GM12878 (cell line): ENCODE measurements around the gene ELOVL5. TPM values are rescaled to one million over a fixed set of nuclear protein-coding genes. Genes with fewer than 3 reads are reported as not detected.

ENCODE experiments used
- ATAC-seq: fragments of 200-7000 bp; cut with Tn5 transposase; 3 replicates; pipeline ENCODE4 v1.9.1; 2020; ENCODE audit warnings: mild to moderate bottlenecking, moderate library complexity
- BruUV-seq: library from RNA; stranded (reverse); fragments of 400-500 nt; replicated peaks from 2 replicates; lab custom pipeline; 2021; lab: Mats Ljungman, UMichigan
- CTCF ChIA-PET: fragments of 300-600 bp; sonication (Branson Sonifier 250); formaldehyde crosslinking; extraction: SDS; loops from one replicate; lab custom pipeline; 2021; ENCODE audit warnings: inconsistent platforms; lab: Yijun Ruan, JAX
- POLR2A ChIA-PET: fragments of 350-600 bp; formaldehyde crosslinking; extraction: SDS; loops from one replicate; lab custom pipeline; 2021; ENCODE audit warnings: inconsistent platforms; lab: Charles Lee
- RAD21 ChIA-PET: fragments of 300-600 bp; sonication (Branson Sonifier 250); formaldehyde crosslinking; loops from one replicate; lab custom pipeline; 2023; ENCODE audit warnings: antibody characterized with exemption; ENCODE audit not compliant: unreplicated experiment; lab: Charles Lee
- SMC1A ChIA-PET: fragments of 300-600 bp; sonication (Branson Sonifier 250); formaldehyde crosslinking; loops from one replicate; lab custom pipeline; 2023; ENCODE audit not compliant: unreplicated experiment, uncharacterized antibody; lab: Charles Lee
- DNase-seq: peaks from one replicate; pipeline ENCODE4 v3.0.0-alpha.2; 2011; ENCODE audit warnings: low read depth, low spot score
- FAIRE-seq: peaks from 3 replicates; lab custom pipeline; 2011; peaks lifted over from hg19 to GRCh38; lab: Jason Lieb, UNC
- H2AFZ ChIP-seq: 2 replicates; pipeline ENCODE4 v1.6.0; 2011; ENCODE audit warnings: low read depth, low read length, control low read depth; ENCODE audit not compliant: control insufficient read depth
- H3K27ac ChIP-seq: 2 replicates; pipeline ENCODE4 v1.5.1; 2011; ENCODE audit warnings: control low read depth; ENCODE audit not compliant: control insufficient read depth, insufficient read depth
- H3K27me3 ChIP-seq, 2 experiments: replicated peaks in 1 of 2; 2 replicates each; pipeline versions ENCODE4 v1.6.0 to v1.6.1; 2011; ENCODE audit warnings: low read length in 1 of 2; ENCODE audit not compliant: control insufficient read depth in 2 of 2, insufficient read depth in 2 of 2
- H3K36me3 ChIP-seq, 2 experiments: 2 replicates each; pipeline ENCODE4 v1.5.1; 2011; ENCODE audit warnings: low read length in 1 of 2; ENCODE audit not compliant: control insufficient read depth in 2 of 2, insufficient read depth in 2 of 2
- H3K4me1 ChIP-seq: 2 replicates; pipeline ENCODE4 v1.6.1; 2011; ENCODE audit warnings: mild to moderate bottlenecking, low read length, moderate library complexity, mixed read lengths; ENCODE audit not compliant: control insufficient read depth, insufficient read depth
- H3K4me2 ChIP-seq: 2 replicates; pipeline ENCODE4 v1.6.0; 2011; ENCODE audit warnings: control low read depth; ENCODE audit not compliant: control insufficient read depth, insufficient read depth
- H3K4me3 ChIP-seq: fragments of 200-600 bp; sonication (generic); 2 replicates; pipeline ENCODE4 v1.5.1; 2016
- H3K79me2 ChIP-seq: 2 replicates; pipeline ENCODE4 v1.6.0; 2011; ENCODE audit warnings: low read length; ENCODE audit not compliant: control insufficient read depth, insufficient read depth
- H3K9ac ChIP-seq: 2 replicates; pipeline ENCODE4 v1.8.0; 2011; ENCODE audit warnings: low read length, control low read depth, mixed read lengths; ENCODE audit not compliant: control insufficient read depth, insufficient read depth
- H3K9me3 ChIP-seq: replicated peaks from 3 replicates; pipeline ENCODE4 v1.5.1; 2011; ENCODE audit warnings: mild to moderate bottlenecking, low read length; ENCODE audit not compliant: control insufficient read depth, insufficient read depth
- H4K20me1 ChIP-seq: 2 replicates; pipeline ENCODE4 v1.6.0; 2011; ENCODE audit not compliant: control insufficient read depth, insufficient read depth
- EP300 ChIP-seq, 2 experiments: fragments of 150-350 bp in 1 of 2; IDR thresholded peaks; 2 replicates each; pipeline ENCODE4 v1.6.1; 2011 to 2012; ENCODE audit warnings: low read depth in 2 of 2, low read length in 2 of 2, borderline replicate concordance in 1 of 2, improper control_type of control experiment in 1 of 2, inconsistent platforms in 1 of 2; ENCODE audit not compliant: control insufficient read depth in 1 of 2
- POLR2A ChIP-seq: IDR thresholded peaks from 2 replicates; pipeline ENCODE4 v1.6.1; 2011; ENCODE audit warnings: low read depth, mild to moderate bottlenecking, low read length
- TARDBP ChIP-seq: IDR thresholded peaks from 2 replicates; pipeline ENCODE4 v1.6.1; 2016; ENCODE audit warnings: borderline replicate concordance
- ZNF384 ChIP-seq: IDR thresholded peaks from 2 replicates; pipeline ENCODE4 v1.6.1; 2012; ENCODE audit warnings: low read depth, mild to moderate bottlenecking, low read length, improper control_type of control experiment, borderline replicate concordance
- whole genome bisulfite sequencing: methylation state at CpG from one replicate; pipeline ENCODE4 v1.1.6; 2016; ENCODE audit warnings: low lambda C conversion rate; ENCODE audit not compliant: insufficient replicate concordance, insufficient coverage; ENCODE audit errors: missing lambda C conversion rate; 5-methylcytosine and 5-hydroxymethylcytosine counted together
- in situ Hi-C: fragments of 300-500 bp; cut with MboI; formaldehyde crosslinking; loops from 9 replicates; pipeline ENCODE4 v1.14.3; 2018; ENCODE audit warnings: mixed read lengths
- intact Hi-C: fragments of 100-400 bp; cut with micrococcal nuclease; formaldehyde crosslinking; loops from one replicate; pipeline ENCODE4 v1.14.2; 2022; ENCODE audit not compliant: unreplicated experiment
- polyA plus RNA-seq, 11 experiments: library from polyadenylated mRNA; depleted of rRNA in 4 of 11; unstranded in 6 of 11; stranded (reverse) in 5 of 11; fragments of >200 nt; fragmentation: Nextera tagmentation in 4 of 11; fragmentation: Illumina TruSeq in 1 of 11; extraction: Ambion mirVana in 4 of 11; extraction: Trizol in 1 of 11; gene quantifications; 1 replicate in 1 of 11; 2 replicates in 10 of 11; pipeline versions ENCODE4 v1.2.1 to v1.2.3, GENCODE V29; 2011 to 2016; ENCODE audit warnings: inconsistent platforms in 2 of 11, missing spikeins in 2 of 11, low read depth in 1 of 11
- total RNA-seq, 4 experiments: library from RNA; depleted of rRNA in 3 of 4; stranded (reverse); fragments of >200 nt in 3 of 4; fragmentation: Illumina TruSeq in 1 of 4; extraction: Trizol in 1 of 4; gene quantifications; 2 replicates each; pipeline versions ENCODE4 v1.2.1 to v1.2.3, GENCODE V29; 2013 to 2021
- TF ChIP-seq, protein P1 (sequence below): fragments of 450-650 bp; IDR thresholded peaks from 2 replicates; pipeline ENCODE4 v1.6.1; 2017; ENCODE audit warnings: mild to moderate bottlenecking, moderate library complexity
- TF ChIP-seq, protein P2 (sequence below): fragments of 450-650 bp; formaldehyde crosslinking; IDR thresholded peaks from 2 replicates; pipeline ENCODE4 v1.4.0; 2020; ENCODE audit warnings: mild to moderate bottlenecking, moderate library complexity

ELOVL5 gene
- total and polyA plus RNA-seq, 10 of the 15 experiments (the other 5 are each of a cell fraction or from before 2014, with no cell fraction given), result 156 to 241 (median 196) TPM

GRCh38 chr6:53295176-53295575, 53.6 kb downstream of the ELOVL5 start:
- no TSS peak for BruUV-seq
- CTCF ChIA-PET, result interaction anchor here (1.1 to 2.0 kb wide), 8 partner anchors 53 to 144 kb away, joined by 3 to 8 read pairs (median 6); partner anchors contain the start of gene ELOVL5

More at GRCh38 chr6:53295176-53295575, 53.6 kb downstream of the ELOVL5 start:
- Histone ChIP-seq H4K20me1 (no peaks in the 10 kb centered on the region), H3K9ac (no peak overlapping the region), H3K27me3 (no peaks in the 10 kb centered on the region), H3K4me2 (no peak overlapping the region), H2AFZ (no peak overlapping the region), H3K4me1 (no peaks in the 10 kb centered on the region), H3K36me3 (peaks cover 8 to 10% of the 10 kb centered on the region in 2 experiments; a peak in 2 of 4 replicates), H3K4me3 (no peak overlapping the region), H3K79me2 (peaks cover 12% of the 10 kb centered on the region), H3K27ac (no peak overlapping the region), H3K9me3 (no peaks in the 10 kb centered on the region)
- intact Hi-C loops (no loop called here), in situ Hi-C loops (no loop called here)
- SMC1A ChIA-PET, result interaction anchor here (1.2 to 4.7 kb wide), 11 partner anchors 8 to 144 kb away, joined by 3 to 25 read pairs (median 7); no protein-coding TSS in a partner anchor
- FAIRE-seq (no peak), ATAC-seq (no peak), DNase-seq (no peak)
- no peak for TF ChIP-seq ZNF384
- TF ChIP-seq TARDBP, result no peak
- TF ChIP-seq EP300 (IDR thresholded peaks at IDR 0.05; ENCODE audit: borderline replicate concordance in 1 of 2, control insufficient read depth in 1 of 2, low read depth in 2 of 2, low read length in 2 of 2), result no peak
- TF ChIP-seq, protein P1, sequence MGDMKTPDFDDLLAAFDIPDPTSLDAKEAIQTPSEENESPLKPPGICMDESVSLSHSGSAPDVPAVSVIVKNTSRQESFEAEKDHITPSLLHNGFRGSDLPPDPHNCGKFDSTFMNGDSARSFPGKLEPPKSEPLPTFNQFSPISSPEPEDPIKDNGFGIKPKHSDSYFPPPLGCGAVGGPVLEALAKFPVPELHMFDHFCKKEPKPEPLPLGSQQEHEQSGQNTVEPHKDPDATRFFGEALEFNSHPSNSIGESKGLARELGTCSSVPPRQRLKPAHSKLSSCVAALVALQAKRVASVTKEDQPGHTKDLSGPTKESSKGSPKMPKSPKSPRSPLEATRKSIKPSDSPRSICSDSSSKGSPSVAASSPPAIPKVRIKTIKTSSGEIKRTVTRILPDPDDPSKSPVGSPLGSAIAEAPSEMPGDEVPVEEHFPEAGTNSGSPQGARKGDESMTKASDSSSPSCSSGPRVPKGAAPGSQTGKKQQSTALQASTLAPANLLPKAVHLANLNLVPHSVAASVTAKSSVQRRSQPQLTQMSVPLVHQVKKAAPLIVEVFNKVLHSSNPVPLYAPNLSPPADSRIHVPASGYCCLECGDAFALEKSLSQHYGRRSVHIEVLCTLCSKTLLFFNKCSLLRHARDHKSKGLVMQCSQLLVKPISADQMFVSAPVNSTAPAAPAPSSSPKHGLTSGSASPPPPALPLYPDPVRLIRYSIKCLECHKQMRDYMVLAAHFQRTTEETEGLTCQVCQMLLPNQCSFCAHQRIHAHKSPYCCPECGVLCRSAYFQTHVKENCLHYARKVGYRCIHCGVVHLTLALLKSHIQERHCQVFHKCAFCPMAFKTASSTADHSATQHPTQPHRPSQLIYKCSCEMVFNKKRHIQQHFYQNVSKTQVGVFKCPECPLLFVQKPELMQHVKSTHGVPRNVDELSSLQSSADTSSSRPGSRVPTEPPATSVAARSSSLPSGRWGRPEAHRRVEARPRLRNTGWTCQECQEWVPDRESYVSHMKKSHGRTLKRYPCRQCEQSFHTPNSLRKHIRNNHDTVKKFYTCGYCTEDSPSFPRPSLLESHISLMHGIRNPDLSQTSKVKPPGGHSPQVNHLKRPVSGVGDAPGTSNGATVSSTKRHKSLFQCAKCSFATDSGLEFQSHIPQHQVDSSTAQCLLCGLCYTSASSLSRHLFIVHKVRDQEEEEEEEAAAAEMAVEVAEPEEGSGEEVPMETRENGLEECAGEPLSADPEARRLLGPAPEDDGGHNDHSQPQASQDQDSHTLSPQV, result no peak
- TF ChIP-seq POLR2A, result no peak
- TF ChIP-seq, protein P2, sequence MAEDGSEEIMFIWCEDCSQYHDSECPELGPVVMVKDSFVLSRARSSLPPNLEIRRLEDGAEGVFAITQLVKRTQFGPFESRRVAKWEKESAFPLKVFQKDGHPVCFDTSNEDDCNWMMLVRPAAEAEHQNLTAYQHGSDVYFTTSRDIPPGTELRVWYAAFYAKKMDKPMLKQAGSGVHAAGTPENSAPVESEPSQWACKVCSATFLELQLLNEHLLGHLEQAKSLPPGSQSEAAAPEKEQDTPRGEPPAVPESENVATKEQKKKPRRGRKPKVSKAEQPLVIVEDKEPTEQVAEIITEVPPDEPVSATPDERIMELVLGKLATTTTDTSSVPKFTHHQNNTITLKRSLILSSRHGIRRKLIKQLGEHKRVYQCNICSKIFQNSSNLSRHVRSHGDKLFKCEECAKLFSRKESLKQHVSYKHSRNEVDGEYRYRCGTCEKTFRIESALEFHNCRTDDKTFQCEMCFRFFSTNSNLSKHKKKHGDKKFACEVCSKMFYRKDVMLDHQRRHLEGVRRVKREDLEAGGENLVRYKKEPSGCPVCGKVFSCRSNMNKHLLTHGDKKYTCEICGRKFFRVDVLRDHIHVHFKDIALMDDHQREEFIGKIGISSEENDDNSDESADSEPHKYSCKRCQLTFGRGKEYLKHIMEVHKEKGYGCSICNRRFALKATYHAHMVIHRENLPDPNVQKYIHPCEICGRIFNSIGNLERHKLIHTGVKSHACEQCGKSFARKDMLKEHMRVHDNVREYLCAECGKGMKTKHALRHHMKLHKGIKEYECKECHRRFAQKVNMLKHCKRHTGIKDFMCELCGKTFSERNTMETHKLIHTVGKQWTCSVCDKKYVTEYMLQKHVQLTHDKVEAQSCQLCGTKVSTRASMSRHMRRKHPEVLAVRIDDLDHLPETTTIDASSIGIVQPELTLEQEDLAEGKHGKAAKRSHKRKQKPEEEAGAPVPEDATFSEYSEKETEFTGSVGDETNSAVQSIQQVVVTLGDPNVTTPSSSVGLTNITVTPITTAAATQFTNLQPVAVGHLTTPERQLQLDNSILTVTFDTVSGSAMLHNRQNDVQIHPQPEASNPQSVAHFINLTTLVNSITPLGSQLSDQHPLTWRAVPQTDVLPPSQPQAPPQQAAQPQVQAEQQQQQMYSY (CRISPR knock-in tag), result no peak
- 93% methylated on average over 1 of the region's 1 CpG for WGBS
- RAD21 ChIA-PET, result interaction anchor here (1.2 to 2.8 kb wide), 4 partner anchors 8 to 188 kb away, joined by 3 to 13 read pairs (median 4); no protein-coding TSS in a partner anchor
- POLR2A ChIA-PET, result interaction anchor here (0.6 kb wide), 1 partner anchor 114 kb away, joined by 3 read pairs; no protein-coding TSS in a partner anchor
